Measurements from ENCODE around the gene AKAP12.

DNA sequence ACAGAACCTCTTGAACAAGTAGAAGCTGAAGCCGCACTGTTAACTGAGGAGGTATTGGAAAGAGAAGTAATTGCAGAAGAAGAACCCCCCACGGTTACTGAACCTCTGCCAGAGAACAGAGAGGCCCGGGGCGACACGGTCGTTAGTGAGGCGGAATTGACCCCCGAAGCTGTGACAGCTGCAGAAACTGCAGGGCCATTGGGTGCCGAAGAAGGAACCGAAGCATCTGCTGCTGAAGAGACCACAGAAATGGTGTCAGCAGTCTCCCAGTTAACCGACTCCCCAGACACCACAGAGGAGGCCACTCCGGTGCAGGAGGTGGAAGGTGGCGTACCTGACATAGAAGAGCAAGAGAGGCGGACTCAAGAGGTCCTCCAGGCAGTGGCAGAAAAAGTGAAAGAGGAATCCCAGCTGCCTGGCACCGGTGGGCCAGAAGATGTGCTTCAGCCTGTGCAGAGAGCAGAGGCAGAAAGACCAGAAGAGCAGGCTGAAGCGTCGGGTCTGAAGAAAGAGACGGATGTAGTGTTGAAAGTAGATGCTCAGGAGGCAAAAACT, 111.5 kb downstream of the AKAP12 start:
- TF ChIP-seq POLR2A (IDR thresholded peaks at IDR 0.05) = no peak
- TF ChIP-seq, protein P1, sequence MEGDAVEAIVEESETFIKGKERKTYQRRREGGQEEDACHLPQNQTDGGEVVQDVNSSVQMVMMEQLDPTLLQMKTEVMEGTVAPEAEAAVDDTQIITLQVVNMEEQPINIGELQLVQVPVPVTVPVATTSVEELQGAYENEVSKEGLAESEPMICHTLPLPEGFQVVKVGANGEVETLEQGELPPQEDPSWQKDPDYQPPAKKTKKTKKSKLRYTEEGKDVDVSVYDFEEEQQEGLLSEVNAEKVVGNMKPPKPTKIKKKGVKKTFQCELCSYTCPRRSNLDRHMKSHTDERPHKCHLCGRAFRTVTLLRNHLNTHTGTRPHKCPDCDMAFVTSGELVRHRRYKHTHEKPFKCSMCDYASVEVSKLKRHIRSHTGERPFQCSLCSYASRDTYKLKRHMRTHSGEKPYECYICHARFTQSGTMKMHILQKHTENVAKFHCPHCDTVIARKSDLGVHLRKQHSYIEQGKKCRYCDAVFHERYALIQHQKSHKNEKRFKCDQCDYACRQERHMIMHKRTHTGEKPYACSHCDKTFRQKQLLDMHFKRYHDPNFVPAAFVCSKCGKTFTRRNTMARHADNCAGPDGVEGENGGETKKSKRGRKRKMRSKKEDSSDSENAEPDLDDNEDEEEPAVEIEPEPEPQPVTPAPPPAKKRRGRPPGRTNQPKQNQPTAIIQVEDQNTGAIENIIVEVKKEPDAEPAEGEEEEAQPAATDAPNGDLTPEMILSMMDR (IDR thresholded peaks at IDR 0.05) = no peak
